HL-60 (cell line): ENCODE data around the gene CTRB1.

Source experiments
- GABPA ChIP-seq: IDR thresholded peaks from 2 replicates; pipeline ENCODE4 v1.6.1; 2012; ENCODE audit warnings: low read depth
- TF ChIP-seq, protein P1 (sequence below): IDR thresholded peaks from one replicate; pipeline ENCODE4 v1.5.1; 2011; ENCODE audit warnings: low read length, control low read depth, inconsistent platforms; ENCODE audit not compliant: insufficient read depth

- TF ChIP-seq, protein P1, sequence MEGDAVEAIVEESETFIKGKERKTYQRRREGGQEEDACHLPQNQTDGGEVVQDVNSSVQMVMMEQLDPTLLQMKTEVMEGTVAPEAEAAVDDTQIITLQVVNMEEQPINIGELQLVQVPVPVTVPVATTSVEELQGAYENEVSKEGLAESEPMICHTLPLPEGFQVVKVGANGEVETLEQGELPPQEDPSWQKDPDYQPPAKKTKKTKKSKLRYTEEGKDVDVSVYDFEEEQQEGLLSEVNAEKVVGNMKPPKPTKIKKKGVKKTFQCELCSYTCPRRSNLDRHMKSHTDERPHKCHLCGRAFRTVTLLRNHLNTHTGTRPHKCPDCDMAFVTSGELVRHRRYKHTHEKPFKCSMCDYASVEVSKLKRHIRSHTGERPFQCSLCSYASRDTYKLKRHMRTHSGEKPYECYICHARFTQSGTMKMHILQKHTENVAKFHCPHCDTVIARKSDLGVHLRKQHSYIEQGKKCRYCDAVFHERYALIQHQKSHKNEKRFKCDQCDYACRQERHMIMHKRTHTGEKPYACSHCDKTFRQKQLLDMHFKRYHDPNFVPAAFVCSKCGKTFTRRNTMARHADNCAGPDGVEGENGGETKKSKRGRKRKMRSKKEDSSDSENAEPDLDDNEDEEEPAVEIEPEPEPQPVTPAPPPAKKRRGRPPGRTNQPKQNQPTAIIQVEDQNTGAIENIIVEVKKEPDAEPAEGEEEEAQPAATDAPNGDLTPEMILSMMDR = no peak
- no peak for TF ChIP-seq GABPA
Observed at GRCh38 chr16:75260851-75261589, 42.2 kb downstream of the CTRB1 start.
